ENCODE measurements around the gene ILRUN.
"Not testable (repeated sequence)": the region's sequence is repeated elsewhere in the genome, so short reads cannot be mapped to it uniquely, and the experiment has no call there.

The ILRUN gene

DNA sequence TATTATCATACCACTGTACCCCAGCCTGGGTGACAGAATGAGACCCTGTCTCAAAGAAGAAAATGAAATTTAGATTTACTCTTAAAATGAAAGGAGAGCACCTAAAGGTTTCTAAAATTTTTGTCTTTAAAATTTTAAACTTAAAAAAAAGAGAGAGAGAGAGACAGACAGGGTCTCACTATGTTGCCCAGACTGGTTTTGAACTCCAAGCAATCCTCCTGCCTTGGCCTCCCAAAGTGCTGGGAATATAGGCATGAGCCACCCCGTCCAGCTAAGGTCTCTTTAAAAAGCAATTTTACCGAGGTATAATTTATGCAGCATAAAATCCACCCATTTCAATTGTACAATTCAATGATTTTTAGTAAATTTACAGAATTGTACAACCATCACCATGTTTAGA, 33.2 kb downstream of the ILRUN start:
- Histone ChIP-seq H3K9me3 (ENCODE audit: insufficient read depth, low read depth, low read length) (no peaks in the 10 kb centered on the region), H3K4me1 (ENCODE audit: insufficient read depth, low read length) (peaks cover 21% of the 10 kb centered on the region), H3K9ac (ENCODE audit: low read depth, low read length) (no peak overlapping the region), H3K36me3 (ENCODE audit: insufficient read depth, low read length) (no peaks in the 10 kb centered on the region), H3K27ac (ENCODE audit: low read depth, low read length) (no peak overlapping the region), H3K27me3 (ENCODE audit: insufficient read depth, low read length) (no peaks in the 10 kb centered on the region), H3K4me3 (ENCODE audit: low read length) (no peak overlapping the region)
- 95% methylated on average over 2 of the region's 2 CpGs for WGBS

DNA sequence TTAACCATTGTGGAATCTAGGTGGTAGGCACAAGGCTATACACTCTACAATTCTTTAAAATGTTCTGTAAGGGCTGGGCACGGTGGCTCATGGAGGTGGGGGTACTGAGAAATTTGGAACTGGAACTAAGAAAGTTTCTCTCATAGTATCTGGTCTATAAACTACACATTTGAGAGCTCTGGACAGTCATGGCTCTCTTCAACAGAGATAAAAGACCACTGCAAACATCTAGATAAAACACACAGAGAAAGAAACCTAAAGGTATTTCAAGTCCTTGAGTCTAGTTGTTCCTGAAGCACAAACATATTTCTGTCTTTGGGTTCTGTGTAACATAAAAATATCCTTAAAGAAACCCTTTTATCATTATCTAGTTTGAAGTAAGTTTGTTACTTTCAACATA, 35.2 kb downstream of the ILRUN start:
- Histone ChIP-seq H3K9me3 (ENCODE audit: insufficient read depth, low read depth, low read length) (no peaks in the 10 kb centered on the region), H3K4me1 (ENCODE audit: insufficient read depth, low read length) (peaks cover 34% of the 10 kb centered on the region), H3K9ac (ENCODE audit: low read depth, low read length) (no peak overlapping the region), H3K27ac (ENCODE audit: low read depth, low read length) (no peak overlapping the region), H3K27me3 (ENCODE audit: insufficient read depth, low read length) (no peaks in the 10 kb centered on the region), H3K36me3 (ENCODE audit: insufficient read depth, low read length) (no peaks in the 10 kb centered on the region), H3K4me3 (ENCODE audit: low read length) (no peak overlapping the region)
- 88% methylated on average over 1 of the region's 1 CpG for WGBS

GRCh38 chr6:34658605-34659265, 37.8 kb downstream of the ILRUN start:
- Histone ChIP-seq H3K4me1 (ENCODE audit: insufficient read depth, low read length) (peaks cover 26% of the 10 kb centered on the region), H3K9ac (ENCODE audit: low read depth, low read length) (no peak overlapping the region), H3K27me3 (ENCODE audit: insufficient read depth, low read length) (no peaks in the 10 kb centered on the region), H3K36me3 (ENCODE audit: insufficient read depth, low read length) (peaks cover 9% of the 10 kb centered on the region), H3K27ac (ENCODE audit: low read depth, low read length) (0 out of 2 replicates have a peak overlapping the region, but pooled peaks have one; percentile 7), H3K9me3 (ENCODE audit: insufficient read depth, low read depth, low read length) (no peaks in the 10 kb centered on the region), H3K4me3 (ENCODE audit: low read length) (no peak overlapping the region)
- WGBS: 93% methylated on average over 7 of the region's 7 CpGs

DNA sequence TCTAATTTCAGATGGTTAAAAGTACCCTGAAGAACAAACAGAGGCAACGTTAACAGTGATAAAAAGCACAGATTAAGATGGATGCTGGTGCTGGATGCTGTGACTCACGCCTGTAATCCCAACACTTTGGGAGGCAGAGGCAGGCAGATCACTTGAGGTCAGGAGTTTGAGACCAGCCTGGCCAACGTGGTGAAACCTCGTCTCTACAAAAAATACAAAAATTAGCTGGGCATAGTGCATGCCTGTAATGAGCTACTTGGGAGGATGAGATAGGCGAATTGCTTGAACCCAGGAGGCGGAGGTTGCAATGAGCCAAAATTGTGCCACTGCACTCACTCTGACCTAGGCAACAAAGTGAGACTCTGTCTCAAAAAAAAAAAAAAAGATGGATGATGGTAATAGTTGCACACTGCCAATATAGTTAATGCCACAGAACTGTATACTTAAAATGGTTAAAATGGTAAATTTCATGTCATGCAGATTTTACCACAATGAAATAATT, 38.5 kb downstream of the ILRUN start:
- H3K4me3 ChIP-seq (ENCODE audit: low read length); H3K9me3 ChIP-seq (ENCODE audit: insufficient read depth, low read depth, low read length); H3K27me3 ChIP-seq (ENCODE audit: insufficient read depth, low read length): not testable (repeated sequence)
- Histone ChIP-seq H3K4me1 (ENCODE audit: insufficient read depth, low read length) (peaks cover 26% of the 10 kb centered on the region), H3K27ac (ENCODE audit: low read depth, low read length) (peak overlapping the region; percentile 53; the same call in 1 of the 2 replicates), H3K9ac (ENCODE audit: low read depth, low read length) (peak overlapping the region; percentile 34; the same call in 1 of the 2 replicates), H3K36me3 (ENCODE audit: insufficient read depth, low read length) (peaks cover 15% of the 10 kb centered on the region)
- WGBS: 91% methylated on average over 6 of the region's 6 CpGs

- Histone ChIP-seq H3K27ac (ENCODE audit: low read depth, low read length) (peak overlapping the region; percentile 53), H3K9ac (ENCODE audit: low read depth, low read length) (peak overlapping the region; percentile 34; the same call in 1 of the 2 replicates), H3K36me3 (ENCODE audit: insufficient read depth, low read length) (peaks cover 15% of the 10 kb centered on the region), H3K27me3 (ENCODE audit: insufficient read depth, low read length) (no peaks in the 10 kb centered on the region), H3K4me1 (ENCODE audit: insufficient read depth, low read length) (peaks cover 26% of the 10 kb centered on the region), H3K4me3 (ENCODE audit: low read length) (no peak overlapping the region), H3K9me3 (ENCODE audit: insufficient read depth, low read depth, low read length) (no peaks in the 10 kb centered on the region)
- WGBS: 69% methylated on average over 2 of the region's 2 CpGs
Observed at GRCh38 chr6:34657307-34657978, 39.1 kb downstream of the ILRUN start.

DNA sequence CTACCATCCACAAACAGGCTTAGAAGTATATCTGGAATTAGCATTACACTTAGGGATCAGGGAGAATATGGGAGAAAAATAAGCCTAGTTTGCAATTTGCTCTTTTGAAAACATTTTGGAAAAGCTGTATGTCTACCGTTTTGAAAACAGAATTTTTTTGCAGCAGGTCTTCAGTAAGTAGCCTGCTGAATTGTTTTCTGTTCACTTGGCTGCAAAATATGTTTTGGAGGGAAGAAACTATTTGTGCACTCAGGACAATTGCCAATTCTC, 39.6 kb downstream of the ILRUN start:
- peaks cover 19% of the 10 kb centered on the region for H3K36me3 ChIP-seq (ENCODE audit: insufficient read depth, low read length)
- peaks cover 26% of the 10 kb centered on the region for H3K4me1 ChIP-seq (ENCODE audit: insufficient read depth, low read length)
- WGBS: 85% methylated on average over 1 of the region's 1 CpG
- H3K9me3 ChIP-seq (ENCODE audit: insufficient read depth, low read depth, low read length): no peaks in the 10 kb centered on the region
- H3K9ac ChIP-seq (ENCODE audit: low read depth, low read length): no peak overlapping the region
- H3K27ac ChIP-seq (ENCODE audit: low read depth, low read length): no peak overlapping the region; the same call in 1 of the 2 replicates
- no peak overlapping the region for H3K4me3 ChIP-seq (ENCODE audit: low read length)
- no peaks in the 10 kb centered on the region for H3K27me3 ChIP-seq (ENCODE audit: insufficient read depth, low read length)

GRCh38 chr6:34656378-34657036, 40.1 kb downstream of the ILRUN start:
- Histone ChIP-seq H3K4me1 (ENCODE audit: insufficient read depth, low read length) (peaks cover 26% of the 10 kb centered on the region), H3K4me3 (ENCODE audit: low read length) (no peak overlapping the region), H3K9me3 (ENCODE audit: insufficient read depth, low read depth, low read length) (no peaks in the 10 kb centered on the region), H3K36me3 (ENCODE audit: insufficient read depth, low read length) (peaks cover 19% of the 10 kb centered on the region), H3K9ac (ENCODE audit: low read depth, low read length) (no peak overlapping the region), H3K27ac (ENCODE audit: low read depth, low read length) (no peak overlapping the region), H3K27me3 (ENCODE audit: insufficient read depth, low read length) (no peaks in the 10 kb centered on the region)
- 89% methylated on average over 5 of the region's 5 CpGs for WGBS

- Histone ChIP-seq H3K36me3 (ENCODE audit: insufficient read depth, low read length) (peaks cover 19% of the 10 kb centered on the region), H3K4me1 (ENCODE audit: insufficient read depth, low read length) (peaks cover 26% of the 10 kb centered on the region)
- WGBS: 95% methylated on average over 10 of the region's 11 CpGs
- not testable (repeated sequence) for H3K27me3 ChIP-seq (ENCODE audit: insufficient read depth, low read length); H3K27ac ChIP-seq (ENCODE audit: low read depth, low read length); H3K9ac ChIP-seq (ENCODE audit: low read depth, low read length); H3K9me3 ChIP-seq (ENCODE audit: insufficient read depth, low read depth, low read length); H3K4me3 ChIP-seq (ENCODE audit: low read length)
Observed at GRCh38 chr6:34655876-34656377, 40.6 kb downstream of the ILRUN start.

- no peaks in the 10 kb centered on the region for H3K27me3 ChIP-seq (ENCODE audit: insufficient read depth, low read length)
- peaks cover 26% of the 10 kb centered on the region for H3K4me1 ChIP-seq (ENCODE audit: insufficient read depth, low read length)
- no peak overlapping the region for H3K9ac ChIP-seq (ENCODE audit: low read depth, low read length)
- H3K27ac ChIP-seq (ENCODE audit: low read depth, low read length): no peak overlapping the region
- 93% methylated on average over 2 of the region's 3 CpGs for WGBS
- H3K36me3 ChIP-seq (ENCODE audit: insufficient read depth, low read length): peaks cover 25% of the 10 kb centered on the region
- no peaks in the 10 kb centered on the region for H3K9me3 ChIP-seq (ENCODE audit: insufficient read depth, low read depth, low read length)
- H3K4me3 ChIP-seq (ENCODE audit: low read length): no peak overlapping the region
Observed at GRCh38 chr6:34654061-34654710, 42.4 kb downstream of the ILRUN start.

DNA sequence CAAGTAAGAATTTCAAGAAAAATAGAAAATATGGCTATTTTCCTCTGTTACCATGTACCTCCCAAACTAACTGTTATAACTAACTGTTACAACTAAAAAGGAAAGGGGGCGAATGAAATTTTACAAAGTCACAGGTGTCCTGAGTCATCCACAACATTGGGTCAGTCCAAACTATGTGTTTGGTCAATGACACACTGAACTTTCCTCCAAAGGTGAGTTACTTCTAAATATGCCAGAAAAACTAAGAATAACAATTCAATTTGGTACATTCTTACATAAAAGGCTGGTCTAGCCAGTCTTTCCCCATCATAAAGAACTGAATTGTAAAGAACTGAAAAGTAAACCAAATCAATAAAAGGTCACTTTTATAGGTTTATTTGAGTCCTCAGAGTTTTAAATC, 44.3 kb downstream of the ILRUN start:
- Histone ChIP-seq H3K4me1 (ENCODE audit: insufficient read depth, low read length) (peaks cover 12% of the 10 kb centered on the region), H3K27me3 (ENCODE audit: insufficient read depth, low read length) (no peaks in the 10 kb centered on the region), H3K36me3 (ENCODE audit: insufficient read depth, low read length) (peaks cover 27% of the 10 kb centered on the region), H3K9me3 (ENCODE audit: insufficient read depth, low read depth, low read length) (no peaks in the 10 kb centered on the region), H3K27ac (ENCODE audit: low read depth, low read length) (no peak overlapping the region), H3K9ac (ENCODE audit: low read depth, low read length) (no peak overlapping the region), H3K4me3 (ENCODE audit: low read length) (no peak overlapping the region)
- 100% methylated on average over 1 of the region's 1 CpG for WGBS

DNA sequence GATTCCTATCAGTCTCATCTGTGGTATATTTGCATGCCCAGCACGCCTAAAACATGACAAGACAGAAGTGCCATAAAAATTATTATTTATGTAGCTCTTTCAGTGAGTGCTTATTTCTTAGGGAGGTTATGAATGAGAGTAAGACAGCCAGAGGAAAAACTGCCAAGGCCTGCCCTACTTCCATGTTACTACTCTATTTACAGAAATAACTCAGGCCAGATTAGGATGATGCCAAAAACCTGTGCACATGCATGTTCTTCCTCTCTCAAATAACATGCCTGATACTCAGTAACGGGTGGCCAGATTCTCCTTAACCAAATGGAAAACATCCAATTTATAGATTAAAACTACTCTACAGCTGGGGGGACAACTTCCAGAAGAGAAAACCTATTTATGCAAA, 45.7 kb downstream of the ILRUN start:
- WGBS: 90% methylated on average over 2 of the region's 2 CpGs
- Histone ChIP-seq H3K9ac (ENCODE audit: low read depth, low read length) (no peak overlapping the region), H3K4me1 (ENCODE audit: insufficient read depth, low read length) (no peaks in the 10 kb centered on the region), H3K27ac (ENCODE audit: low read depth, low read length) (no peak overlapping the region), H3K36me3 (ENCODE audit: insufficient read depth, low read length) (peaks cover 36% of the 10 kb centered on the region), H3K27me3 (ENCODE audit: insufficient read depth, low read length) (no peaks in the 10 kb centered on the region), H3K4me3 (ENCODE audit: low read length) (no peak overlapping the region), H3K9me3 (ENCODE audit: insufficient read depth, low read depth, low read length) (no peaks in the 10 kb centered on the region)
